ENCODE data around the gene STXBP6. TPM values are rescaled to one million over a fixed set of nuclear protein-coding genes. Genes with fewer than 3 reads are reported as not detected.
A peak's percentile ranks its signal among the peaks of the same experiment; 100 is the strongest.

The STXBP6 gene
- total and polyA plus RNA-seq, 4 donors, result 0.05 to 10.5 (median 2.3) TPM

- H3K4me1 ChIP-seq (ENCODE audit: control insufficient read depth in 1 of 2, insufficient read depth in 2 of 2, low read length in 2 of 2), result no peaks in the 10 kb centered on the region
- ATAC-seq (ENCODE audit: low FRiP score) (no peak), DNase-seq (no peak)
- H3K9me3 ChIP-seq (ENCODE audit: control insufficient read depth, low read length), result no peaks in the 10 kb centered on the region
- H3K36me3 ChIP-seq (ENCODE audit: control insufficient read depth in 1 of 2, insufficient read depth in 2 of 2, low read length in 1 of 2), result no peaks in the 10 kb centered on the region
- no peak overlapping the region for H3K4me3 ChIP-seq (ENCODE audit: low read length in 2 of 2)
- intact Hi-C loops (cut with DNase I), result loop anchor here in 1 of 2 donors (10.0 kb wide), 1 partner anchor 227 kb away; no protein-coding TSS in a partner anchor
- no peak overlapping the region for H3K27ac ChIP-seq (ENCODE audit: low read depth in 1 of 2, low read length in 2 of 2)
- no peaks in the 10 kb centered on the region for H3K27me3 ChIP-seq (ENCODE audit: control insufficient read depth in 1 of 2, insufficient read depth in 2 of 2, low read length in 1 of 2)
- 41 to 55% methylated on average over 11 of the region's 11 CpGs for WGBS, 2 donors
Observed at GRCh38 chr14:24817212-24818057, 232.5 kb downstream of the STXBP6 start.

GRCh38 chr14:24816929-24817211, 233.1 kb downstream of the STXBP6 start:
- H3K4me3 ChIP-seq (ENCODE audit: low read length in 2 of 2), result no peak overlapping the region
- H3K36me3 ChIP-seq (ENCODE audit: control insufficient read depth in 1 of 2, insufficient read depth in 2 of 2, low read length in 1 of 2), result no peaks in the 10 kb centered on the region
- no peaks in the 10 kb centered on the region for H3K9me3 ChIP-seq (ENCODE audit: control insufficient read depth, low read length)
- 85 to 86% methylated on average over 3 of the region's 3 CpGs for WGBS, 2 donors
- no peak overlapping the region for H3K27ac ChIP-seq (ENCODE audit: low read depth in 1 of 2, low read length in 2 of 2)
- DNase-seq (no peak), ATAC-seq (ENCODE audit: low FRiP score) (no peak)
- H3K27me3 ChIP-seq (ENCODE audit: control insufficient read depth in 1 of 2, insufficient read depth in 2 of 2, low read length in 1 of 2), result no peaks in the 10 kb centered on the region
- intact Hi-C loops (cut with DNase I), result loop anchor here in 1 of 2 donors (10.0 kb wide), 1 partner anchor 228 kb away; no protein-coding TSS in a partner anchor
- no peaks in the 10 kb centered on the region for H3K4me1 ChIP-seq (ENCODE audit: control insufficient read depth in 1 of 2, insufficient read depth in 2 of 2, low read length in 2 of 2)

- Histone ChIP-seq H3K9me3 (ENCODE audit: control insufficient read depth, low read length) (no peaks in the 10 kb centered on the region), H3K27me3 (ENCODE audit: control insufficient read depth in 1 of 2, insufficient read depth in 2 of 2, low read length in 1 of 2) (no peaks in the 10 kb centered on the region), H3K4me1 (ENCODE audit: control insufficient read depth in 1 of 2, insufficient read depth in 2 of 2, low read length in 2 of 2) (no peaks in the 10 kb centered on the region), H3K36me3 (ENCODE audit: control insufficient read depth in 1 of 2, insufficient read depth in 2 of 2, low read length in 1 of 2) (no peaks in the 10 kb centered on the region), H3K4me3 (ENCODE audit: low read length in 2 of 2) (no peak overlapping the region), H3K27ac (ENCODE audit: low read depth in 1 of 2, low read length in 2 of 2) (no peak overlapping the region)
- peak; percentile 8 for ATAC-seq (ENCODE audit: low FRiP score)
- WGBS, 2 donors, result 58 to 63% methylated on average over 5 of the region's 5 CpGs
- no peak for DNase-seq
- intact Hi-C loops (cut with DNase I), result loop anchor here in 1 of 2 donors (10.0 kb wide), 1 partner anchor 229 kb away; no protein-coding TSS in a partner anchor
Observed at GRCh38 chr14:24816011-24816928, 233.7 kb downstream of the STXBP6 start.

- Histone ChIP-seq H3K9me3 (ENCODE audit: control insufficient read depth, low read length) (no peaks in the 10 kb centered on the region), H3K27ac (ENCODE audit: low read depth in 1 of 2, low read length in 2 of 2) (no peak overlapping the region), H3K4me3 (ENCODE audit: low read length in 2 of 2) (no peak overlapping the region), H3K4me1 (ENCODE audit: control insufficient read depth in 1 of 2, insufficient read depth in 2 of 2, low read length in 2 of 2) (no peaks in the 10 kb centered on the region), H3K27me3 (ENCODE audit: control insufficient read depth in 1 of 2, insufficient read depth in 2 of 2, low read length in 1 of 2) (no peaks in the 10 kb centered on the region), H3K36me3 (ENCODE audit: control insufficient read depth in 1 of 2, insufficient read depth in 2 of 2, low read length in 1 of 2) (no peaks in the 10 kb centered on the region)
- 78 to 86% methylated on average over 9 of the region's 9 CpGs for WGBS, 2 donors
- ATAC-seq (ENCODE audit: low FRiP score) (no peak), DNase-seq (no peak)
- intact Hi-C loops (cut with DNase I), result loop anchor here in 1 of 2 donors (10.0 kb wide), 1 partner anchor 229 kb away; no protein-coding TSS in a partner anchor
Observed at GRCh38 chr14:24815543-24815942, 234.4 kb downstream of the STXBP6 start.

DNA sequence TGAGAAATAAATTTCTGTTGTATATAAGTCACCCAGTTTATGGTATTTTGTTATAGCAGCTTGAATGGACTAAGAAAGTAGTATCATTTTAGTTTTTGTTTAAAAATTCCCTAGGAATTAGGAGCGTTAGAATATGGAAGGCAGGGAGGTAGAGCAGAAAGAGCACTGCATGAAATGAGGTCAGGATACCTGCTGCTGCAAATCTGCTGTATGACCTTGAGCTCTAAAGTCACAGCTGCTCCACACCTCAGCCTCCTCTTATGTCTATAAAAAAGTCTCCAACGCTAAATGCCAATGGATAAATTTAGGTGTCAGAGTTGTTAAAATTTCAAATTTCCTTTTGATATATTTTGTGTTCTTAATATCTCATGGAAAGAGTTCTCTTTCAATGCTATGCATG, 235.0 kb downstream of the STXBP6 start:
- Histone ChIP-seq H3K27me3 (ENCODE audit: control insufficient read depth in 1 of 2, insufficient read depth in 2 of 2, low read length in 1 of 2) (no peaks in the 10 kb centered on the region), H3K4me1 (ENCODE audit: control insufficient read depth in 1 of 2, insufficient read depth in 2 of 2, low read length in 2 of 2) (no peaks in the 10 kb centered on the region), H3K4me3 (ENCODE audit: low read length in 2 of 2) (no peak overlapping the region), H3K36me3 (ENCODE audit: control insufficient read depth in 1 of 2, insufficient read depth in 2 of 2, low read length in 1 of 2) (no peaks in the 10 kb centered on the region), H3K27ac (ENCODE audit: low read depth in 1 of 2, low read length in 2 of 2) (no peak overlapping the region), H3K9me3 (ENCODE audit: control insufficient read depth, low read length) (no peaks in the 10 kb centered on the region)
- intact Hi-C loops (cut with DNase I), result loop anchor here in 1 of 2 donors (10.0 kb wide), 1 partner anchor 230 kb away; no protein-coding TSS in a partner anchor
- 84 to 90% methylated on average over 2 of the region's 2 CpGs for WGBS, 2 donors
- DNase-seq (no peak), ATAC-seq (ENCODE audit: low FRiP score) (no peak)

GRCh38 chr14:24814346-24814745, 235.6 kb downstream of the STXBP6 start:
- Histone ChIP-seq H3K27me3 (ENCODE audit: control insufficient read depth in 1 of 2, insufficient read depth in 2 of 2, low read length in 1 of 2) (no peaks in the 10 kb centered on the region), H3K4me1 (ENCODE audit: control insufficient read depth in 1 of 2, insufficient read depth in 2 of 2, low read length in 2 of 2) (no peaks in the 10 kb centered on the region), H3K36me3 (ENCODE audit: control insufficient read depth in 1 of 2, insufficient read depth in 2 of 2, low read length in 1 of 2) (no peaks in the 10 kb centered on the region), H3K27ac (ENCODE audit: low read depth in 1 of 2, low read length in 2 of 2) (no peak overlapping the region), H3K9me3 (ENCODE audit: control insufficient read depth, low read length) (no peaks in the 10 kb centered on the region), H3K4me3 (ENCODE audit: low read length in 2 of 2) (no peak overlapping the region)
- no peak for ATAC-seq (ENCODE audit: low FRiP score)
- WGBS, 2 donors, result 95 to 98% methylated on average over 2 of the region's 2 CpGs
- intact Hi-C loops (cut with DNase I), result loop anchor here in 1 of 2 donors (10.0 kb wide), 1 partner anchor 230 kb away; no protein-coding TSS in a partner anchor
- no peak for DNase-seq

GRCh38 chr14:24813819-24814259, 236.1 kb downstream of the STXBP6 start:
- Histone ChIP-seq H3K27me3 (ENCODE audit: control insufficient read depth in 1 of 2, insufficient read depth in 2 of 2, low read length in 1 of 2) (no peaks in the 10 kb centered on the region), H3K27ac (ENCODE audit: low read depth in 1 of 2, low read length in 2 of 2) (no peak overlapping the region), H3K4me1 (ENCODE audit: control insufficient read depth in 1 of 2, insufficient read depth in 2 of 2, low read length in 2 of 2) (no peaks in the 10 kb centered on the region), H3K9me3 (ENCODE audit: control insufficient read depth, low read length) (no peaks in the 10 kb centered on the region), H3K4me3 (ENCODE audit: low read length in 2 of 2) (no peak overlapping the region), H3K36me3 (ENCODE audit: control insufficient read depth in 1 of 2, insufficient read depth in 2 of 2, low read length in 1 of 2) (no peaks in the 10 kb centered on the region)
- no peak for ATAC-seq (ENCODE audit: low FRiP score)
- DNase-seq, result no peak
- WGBS, 2 donors, result 94 to 98% methylated on average over 2 of the region's 2 CpGs
- intact Hi-C loops (cut with DNase I), result loop anchor here in 1 of 2 donors (10.0 kb wide), 1 partner anchor 231 kb away; no protein-coding TSS in a partner anchor

- Histone ChIP-seq H3K4me3 (ENCODE audit: low read length in 2 of 2) (no peak overlapping the region), H3K4me1 (ENCODE audit: control insufficient read depth in 1 of 2, insufficient read depth in 2 of 2, low read length in 2 of 2) (no peaks in the 10 kb centered on the region), H3K36me3 (ENCODE audit: control insufficient read depth in 1 of 2, insufficient read depth in 2 of 2, low read length in 1 of 2) (no peaks in the 10 kb centered on the region), H3K27ac (ENCODE audit: low read depth in 1 of 2, low read length in 2 of 2) (no peak overlapping the region), H3K27me3 (ENCODE audit: control insufficient read depth in 1 of 2, insufficient read depth in 2 of 2, low read length in 1 of 2) (no peaks in the 10 kb centered on the region), H3K9me3 (ENCODE audit: control insufficient read depth, low read length) (no peaks in the 10 kb centered on the region)
- DNase-seq, result no peak
- ATAC-seq (ENCODE audit: low FRiP score), result no peak
- WGBS, 2 donors, result 68 to 82% methylated on average over 6 of the region's 6 CpGs
- intact Hi-C loops (cut with DNase I), result loop anchor here in 1 of 2 donors (10.0 kb wide), 1 partner anchor 232 kb away; no protein-coding TSS in a partner anchor
Observed at GRCh38 chr14:24813089-24813815, 236.7 kb downstream of the STXBP6 start.
